SK-N-SH (cell line): Measurements from ENCODE around the gene SLC2A1. TPM values are rescaled to one million over a fixed set of nuclear protein-coding genes. Genes with fewer than 3 reads are reported as not detected.

ENCODE experiments used
- CTCF ChIA-PET: fragments of 300-600, 350-600 bp; formaldehyde crosslinking; extraction: SDS; loops from one replicate; lab custom pipeline; 2021; lab: Yijun Ruan, JAX
- POLR2A ChIA-PET: fragments of 350-600 bp; sonication (Branson Sonifier 250); formaldehyde crosslinking; extraction: SDS; loops from one replicate; lab custom pipeline; 2020; ENCODE audit warnings: antibody characterized with exemption, inconsistent platforms; lab: Yijun Ruan, JAX
- DNase-seq: peaks from one replicate; pipeline ENCODE4 v3.0.0; 2012
- H2AFZ ChIP-seq: fragments of 200-600 bp; sonication (generic); 2 replicates; pipeline ENCODE4 v1.8.1; 2016; ENCODE audit warnings: antibody characterized with exemption, mild to moderate bottlenecking, low read depth
- H3F3A ChIP-seq: fragments of 200-600 bp; sonication (generic); replicated peaks from 2 replicates; pipeline ENCODE3; 2016; ENCODE audit warnings: antibody characterized with exemption, mild to moderate bottlenecking; ENCODE audit not compliant: insufficient read depth
- H3K27ac ChIP-seq, 2 experiments: fragments of 200-500 bp in 1 of 2; fragments of 200-600 bp in 1 of 2; sonication (Bioruptor generic) in 1 of 2; sonication (generic), shearing (Covaris generic) in 1 of 2; 2 replicates each; pipeline versions ENCODE4 v1.5.1 to v1.6.1; 2014 to 2016; ENCODE audit warnings: low read depth in 2 of 2, inconsistent platforms in 1 of 2, low read length in 1 of 2, mild to moderate bottlenecking in 1 of 2, mixed read lengths in 1 of 2
- H3K27me3 ChIP-seq: fragments of 200-600 bp; sonication (generic), shearing (Covaris generic); 2 replicates; pipeline ENCODE4 v1.6.1; 2016; ENCODE audit warnings: mixed run types; ENCODE audit not compliant: insufficient read depth
- H3K36me3 ChIP-seq, 2 experiments: fragments of 200-500 bp in 1 of 2; fragments of 200-600 bp in 1 of 2; sonication (Bioruptor generic) in 1 of 2; sonication (generic) in 1 of 2; replicated peaks in 1 of 2; 2 replicates each; pipeline versions ENCODE3 to v1.5.1; 2014 to 2016; ENCODE audit warnings: low read length in 1 of 2, mild to moderate bottlenecking in 1 of 2; ENCODE audit not compliant: insufficient read depth in 2 of 2, control insufficient read depth in 1 of 2
- H3K4me1 ChIP-seq, 2 experiments: fragments of 200-500 bp in 1 of 2; fragments of 200-600 bp in 1 of 2; sonication (Bioruptor generic) in 1 of 2; sonication (generic), shearing (Covaris generic) in 1 of 2; 2 replicates each; pipeline versions ENCODE4 v1.5.1 to v1.6.1; 2014 to 2016; ENCODE audit warnings: low read depth in 1 of 2, low read length in 1 of 2, mixed run types in 1 of 2; ENCODE audit not compliant: insufficient read depth in 2 of 2, control insufficient read depth in 1 of 2
- H3K4me2 ChIP-seq: fragments of 200-600 bp; sonication (generic), shearing (Covaris generic); 2 replicates; pipeline ENCODE4 v1.6.1; 2017; ENCODE audit warnings: mixed run types
- H3K4me3 ChIP-seq, 2 experiments: fragments of 200-500 bp in 1 of 2; fragments of 200-600 bp in 1 of 2; sonication (Bioruptor generic) in 1 of 2; sonication (generic), shearing (Covaris generic) in 1 of 2; 2 replicates each; pipeline versions ENCODE4 v1.5.1 to v1.8.1; 2014 to 2016; ENCODE audit warnings: low read depth in 2 of 2, inconsistent platforms in 1 of 2, low read length in 1 of 2, mild to moderate bottlenecking in 1 of 2, mixed read lengths in 1 of 2, moderate library complexity in 1 of 2
- H3K79me2 ChIP-seq: fragments of 200-600 bp; sonication (generic); 2 replicates; pipeline ENCODE4 v1.8.1; 2017; ENCODE audit warnings: mild to moderate bottlenecking; ENCODE audit not compliant: insufficient read depth
- H3K9ac ChIP-seq: fragments of 200-600 bp; sonication (generic); 2 replicates; pipeline ENCODE4 v1.6.1; 2017; ENCODE audit warnings: mixed run types
- H3K9me2 ChIP-seq: fragments of 200-600 bp; sonication (generic); 2 replicates; pipeline ENCODE4 v1.6.1; 2017; ENCODE audit warnings: mixed run types
- H3K9me3 ChIP-seq: fragments of 200-600 bp; sonication (generic); 2 replicates; pipeline ENCODE4 v1.6.1; 2017; ENCODE audit warnings: mixed run types, mild to moderate bottlenecking, moderate library complexity
- H4K20me1 ChIP-seq: fragments of 200-600 bp; sonication (generic); 2 replicates; pipeline ENCODE4 v1.6.1; 2017; ENCODE audit warnings: mild to moderate bottlenecking, mixed run types; ENCODE audit not compliant: insufficient read depth
- CHD2 ChIP-seq: fragments of 150-350 bp; IDR thresholded peaks from 2 replicates; pipeline ENCODE4 v1.6.1; 2018; ENCODE audit warnings: low read length; ENCODE audit not compliant: partially characterized antibody
- CTCF ChIP-seq: fragments of 200-600 bp; sonication (generic); IDR thresholded peaks from 2 replicates; pipeline ENCODE4 v1.6.1; 2017; ENCODE audit warnings: antibody characterized with exemption, mild to moderate bottlenecking, moderate library complexity
- EP300 ChIP-seq, 2 experiments: IDR thresholded peaks; 2 replicates each; pipeline versions ENCODE4 v1.4.0 to v1.6.1; 2012; ENCODE audit warnings: borderline replicate concordance in 1 of 2, low read depth in 1 of 2, low read length in 1 of 2
- EZH2phosphoT487 ChIP-seq: fragments of 200-600 bp; sonication (generic); IDR thresholded peaks from 2 replicates; pipeline ENCODE4 v1.6.1; 2017; ENCODE audit warnings: low read depth, mixed run types, mild to moderate bottlenecking, antibody characterized with exemption, moderate library complexity, borderline replicate concordance
- FOSL2 ChIP-seq: IDR thresholded peaks from 2 replicates; pipeline ENCODE4 v1.4.0; 2012; ENCODE audit warnings: low read depth, mild to moderate bottlenecking, moderate library complexity, borderline replicate concordance
- FOXJ3 ChIP-seq: sonication (generic); formaldehyde crosslinking; IDR thresholded peaks from 2 replicates; pipeline ENCODE4 v1.5.1; 2020; ENCODE audit warnings: mild to moderate bottlenecking, missing genetic modification reagents
- GABPA ChIP-seq: IDR thresholded peaks from 2 replicates; pipeline ENCODE4 v1.4.0; 2012; ENCODE audit warnings: low read depth, mild to moderate bottlenecking
- GATA2 ChIP-seq: sonication (generic); formaldehyde crosslinking; IDR thresholded peaks from 2 replicates; pipeline ENCODE4 v1.5.0; 2020; ENCODE audit warnings: mild to moderate bottlenecking, missing genetic modification reagents
- JUND ChIP-seq: IDR thresholded peaks from 2 replicates; pipeline ENCODE4 v1.4.0; 2012
- MEF2A ChIP-seq: IDR thresholded peaks from 2 replicates; pipeline ENCODE4 v1.4.0; 2012; ENCODE audit warnings: low read depth, borderline replicate concordance
- NRF1 ChIP-seq: IDR thresholded peaks from 2 replicates; pipeline ENCODE4 v1.6.1; 2012; ENCODE audit warnings: low read depth, mild to moderate bottlenecking, low read length
- POLR2AphosphoS5 ChIP-seq: IDR thresholded peaks from 2 replicates; pipeline ENCODE4 v1.6.1; 2012; ENCODE audit warnings: low read depth, low read length
- RCOR1 ChIP-seq: fragments of 150-350 bp; IDR thresholded peaks from 2 replicates; pipeline ENCODE4 v1.6.1; 2017; ENCODE audit warnings: antibody characterized with exemption, low read length
- RXRA ChIP-seq: IDR thresholded peaks from 2 replicates; pipeline ENCODE4 v1.4.0; 2012; ENCODE audit warnings: low read depth, mild to moderate bottlenecking, borderline replicate concordance
- SMC3 ChIP-seq: IDR thresholded peaks from 2 replicates; pipeline ENCODE4 v1.6.1; 2012; ENCODE audit warnings: low read depth, low read length, improper control_type of control experiment
- TCF12 ChIP-seq: IDR thresholded peaks from 2 replicates; pipeline ENCODE4 v1.4.0; 2012
- TEAD4 ChIP-seq: IDR thresholded peaks from 2 replicates; pipeline ENCODE4 v1.4.0; 2012; ENCODE audit warnings: mild to moderate bottlenecking, borderline replicate concordance; ENCODE audit not compliant: insufficient read depth
- USF1 ChIP-seq: IDR thresholded peaks from 2 replicates; pipeline ENCODE4 v1.4.0; 2012; ENCODE audit warnings: low read depth, borderline replicate concordance
- USF2 ChIP-seq: fragments of 150-350 bp; IDR thresholded peaks from 2 replicates; pipeline ENCODE4 v1.6.1; 2017; ENCODE audit warnings: antibody characterized with exemption, low read length, low read depth, borderline replicate concordance
- YY1 ChIP-seq: IDR thresholded peaks from 2 replicates; pipeline ENCODE4 v1.4.0; 2012; ENCODE audit warnings: low read depth, mild to moderate bottlenecking
- WGBS: methylation state at CpG from one replicate; pipeline ENCODE4 v1.1.6; 2017; ENCODE audit warnings: low lambda C conversion rate; 5-methylcytosine and 5-hydroxymethylcytosine counted together
- polyA plus RNA-seq, 3 experiments: library from polyadenylated mRNA; depleted of rRNA; stranded (reverse); fragments of >200 nt; gene quantifications; 2 replicates each; pipeline ENCODE4 v1.2.3, GENCODE V29; 2012

Gene SLC2A1
- polyA plus RNA-seq, 1 of the 3 experiments (the other 2 are of a cell fraction): 63.8 TPM

- H3K4me1 ChIP-seq: peaks cover 3 to 45% of the 10 kb centered on the region in 2 experiments; a peak in 3 of 4 replicates
- no peaks in the 10 kb centered on the region for H3F3A ChIP-seq
- H3K4me3 ChIP-seq: no peak overlapping the region
- WGBS: 80% methylated on average over 4 of the region's 4 CpGs
- H3K4me2 ChIP-seq: no peak overlapping the region
- H3K9me2 ChIP-seq: no peaks in the 10 kb centered on the region
- H3K27me3 ChIP-seq: no peaks in the 10 kb centered on the region
- H3K9ac ChIP-seq: no peak overlapping the region
- DNase-seq: no peak
- H3K36me3 ChIP-seq: no peaks in the 10 kb centered on the region
- peak overlapping the region in 1 of 2 experiments; percentile 98; a peak in 2 of 4 replicates for H3K27ac ChIP-seq
- TF ChIP-seq TEAD4 (no peak), NRF1 (no peak), USF1 (no peak), CHD2 (no peak), EP300 (IDR thresholded peaks at IDR 0.05; ENCODE audit: borderline replicate concordance in 1 of 2, low read depth in 1 of 2, low read length in 1 of 2) (no peak), FOXJ3 (CRISPR knock-in tag) (no peak)
- POLR2A ChIA-PET: no interaction called here
- no peak overlapping the region for H2AFZ ChIP-seq
- CTCF ChIA-PET: interaction anchor here (0.8 to 2.3 kb wide), 3 partner anchors 14 to 92 kb away, joined by 3 to 10 read pairs (median 4); no protein-coding TSS in a partner anchor
- no peaks in the 10 kb centered on the region for H4K20me1 ChIP-seq
- no peaks in the 10 kb centered on the region for H3K79me2 ChIP-seq
- H3K9me3 ChIP-seq: no peaks in the 10 kb centered on the region
Observed at GRCh38 chr1:42981255-42981805, 22.7 kb upstream of the SLC2A1 start.

- no peak overlapping the region for H3K4me3 ChIP-seq
- H3K9me2 ChIP-seq: no peaks in the 10 kb centered on the region
- peak overlapping the region in 1 of 2 experiments; percentile 98; a peak in 2 of 4 replicates for H3K27ac ChIP-seq
- H3K9ac ChIP-seq: no peak overlapping the region
- WGBS: 87% methylated on average over 8 of the region's 9 CpGs
- TF ChIP-seq EZH2phosphoT487 (no peak), GABPA (no peak), CTCF (no peak), GATA2 (no peak), YY1 (no peak), JUND (no peak), SMC3 (no peak), RXRA (no peak), USF2 (no peak), MEF2A (no peak), RCOR1 (no peak), POLR2AphosphoS5 (no peak), TEAD4 (no peak), FOXJ3 (CRISPR knock-in tag) (no peak), TCF12 (no peak), FOSL2 (no peak)
- no peaks in the 10 kb centered on the region for H3K9me3 ChIP-seq
- ChIA-PET POLR2A (no interaction called here), CTCF (interaction anchor here (1.0 to 2.3 kb wide), 3 partner anchors 20 to 93 kb away, joined by 3 to 10 read pairs (median 3); no protein-coding TSS in a partner anchor)
- H3K4me2 ChIP-seq: no peak overlapping the region
- peaks cover 3 to 49% of the 10 kb centered on the region in 2 experiments; a peak in 3 of 4 replicates for H3K4me1 ChIP-seq
- no peaks in the 10 kb centered on the region for H3K79me2 ChIP-seq
- H4K20me1 ChIP-seq: no peaks in the 10 kb centered on the region
- no peak for DNase-seq
- H3F3A ChIP-seq: no peaks in the 10 kb centered on the region
- H2AFZ ChIP-seq: no peak overlapping the region
- H3K27me3 ChIP-seq: no peaks in the 10 kb centered on the region
- H3K36me3 ChIP-seq: no peaks in the 10 kb centered on the region
Observed at GRCh38 chr1:42979896-42980800, 21.5 kb upstream of the SLC2A1 start.
